K562 (cell line): ENCODE results near the gene MEGF10. TPM values are rescaled to one million over a fixed set of nuclear protein-coding genes. Genes with fewer than 3 reads are reported as not detected.

Experiments
- ATAC-seq: fragments of 200-7000 bp; cut with Tn5 transposase; 3 replicates; pipeline ENCODE4 v1.9.1; 2020; ENCODE audit warnings: moderate library complexity
- BruUV-seq: library from RNA; stranded (reverse); fragments of 400-500 nt; replicated peaks from 2 replicates; lab custom pipeline; 2021; lab: Mats Ljungman, UMichigan
- CTCF ChIA-PET: fragments of 300-600 bp; formaldehyde crosslinking; extraction: SDS; loops from one replicate; lab custom pipeline; 2021; ENCODE audit warnings: low intra/inter-chr PET ratio; lab: Yijun Ruan, JAX
- POLR2A ChIA-PET: fragments of 300-600, 350-650 bp; sonication (Branson Sonifier 250); formaldehyde crosslinking; extraction: SDS; loops from one replicate; lab custom pipeline; 2021; ENCODE audit warnings: antibody characterized with exemption, inconsistent platforms; lab: Yijun Ruan, JAX
- DNase-seq, 4 experiments: peaks; one replicate each; pipeline versions ENCODE4 v3.0.0 to v3.0.0-alpha.2; 2011 to 2018; ENCODE audit warnings: low spot score in 3 of 4, mixed read lengths in 3 of 4; ENCODE audit errors: extremely low read depth in 1 of 4
- FAIRE-seq: peaks from 2 replicates; lab custom pipeline; 2011; peaks lifted over from hg19 to GRCh38; lab: Jason Lieb, UNC
- H2AFZ ChIP-seq: 2 replicates; pipeline ENCODE4 v1.6.0; 2011; ENCODE audit warnings: low read depth, low read length, control low read depth, inconsistent platforms
- H3K27ac ChIP-seq: fragments of 200-600 bp; 3 replicates; pipeline ENCODE4 v1.8.0; 2011; ENCODE audit warnings: low read depth, mild to moderate bottlenecking, control low read depth, inconsistent platforms, low read length, moderate library complexity, mixed read lengths; ENCODE audit errors: extremely low read depth
- H3K27me3 ChIP-seq, 2 experiments: fragments of 300-600 bp in 1 of 2; 2 replicates in 1 of 2; 3 replicates in 1 of 2; pipeline versions ENCODE4 v1.6.0 to v1.8.0; 2011; ENCODE audit warnings: inconsistent platforms in 2 of 2, low read length in 2 of 2, mild to moderate bottlenecking in 1 of 2, mixed read lengths in 1 of 2, moderate library complexity in 1 of 2; ENCODE audit not compliant: control insufficient read depth in 2 of 2, insufficient read depth in 2 of 2
- H3K36me3 ChIP-seq: fragments of 300-600 bp; 3 replicates; pipeline ENCODE4 v1.8.0; 2011; ENCODE audit warnings: mild to moderate bottlenecking, low read length, inconsistent platforms; ENCODE audit not compliant: control insufficient read depth, insufficient read depth
- H3K4me1 ChIP-seq, 2 experiments: fragments of 200-600 bp in 1 of 2; replicated peaks in 1 of 2; 2 replicates in 1 of 2; 3 replicates in 1 of 2; pipeline versions ENCODE4 v1.5.1 to v1.8.0; 2011; ENCODE audit warnings: inconsistent platforms in 2 of 2, low read length in 2 of 2, mild to moderate bottlenecking in 1 of 2, mixed read lengths in 1 of 2, moderate library complexity in 1 of 2; ENCODE audit not compliant: control insufficient read depth in 2 of 2, insufficient read depth in 2 of 2
- H3K4me2 ChIP-seq: 2 replicates; pipeline ENCODE4 v1.6.1; 2011; ENCODE audit warnings: low read length, control low read depth, inconsistent platforms, mixed read lengths; ENCODE audit not compliant: insufficient read depth
- H3K4me3 ChIP-seq: fragments of 200-600 bp; sonication (generic), shearing (Covaris generic); 2 replicates; pipeline ENCODE4 v1.5.1; 2016; ENCODE audit warnings: control low read depth, inconsistent platforms
- H3K79me2 ChIP-seq: fragments of 200-600 bp; 3 replicates; pipeline ENCODE4 v1.8.0; 2011; ENCODE audit warnings: low read length, inconsistent platforms; ENCODE audit not compliant: control insufficient read depth, insufficient read depth
- H3K9ac ChIP-seq, 2 experiments: 2 replicates each; pipeline versions ENCODE4 v1.6.0 to v1.6.1; 2011; ENCODE audit warnings: low read depth in 2 of 2, low read length in 2 of 2, control low read depth in 1 of 2, inconsistent platforms in 1 of 2, mild to moderate bottlenecking in 1 of 2, mixed read lengths in 1 of 2; ENCODE audit not compliant: insufficient read depth in 1 of 2
- H3K9me1 ChIP-seq: one replicate; pipeline ENCODE4 v1.6.0; 2011; ENCODE audit warnings: inconsistent platforms, mild to moderate bottlenecking, low read length, moderate library complexity; ENCODE audit not compliant: control insufficient read depth, insufficient read depth
- H3K9me3 ChIP-seq: replicated peaks from 2 replicates; pipeline ENCODE4 v1.5.1; 2011; ENCODE audit warnings: low read depth, low read length, inconsistent platforms; ENCODE audit not compliant: control insufficient read depth, insufficient read depth
- H4K20me1 ChIP-seq: replicated peaks from 2 replicates; pipeline ENCODE4 v1.6.1; 2011; ENCODE audit warnings: low read length, inconsistent platforms, mixed read lengths; ENCODE audit not compliant: control insufficient read depth, insufficient read depth
- FIP1L1 ChIP-seq: fragments of 200-400 bp; formaldehyde crosslinking; IDR thresholded peaks from 2 replicates; pipeline ENCODE4 v1.6.1; 2018; ENCODE audit warnings: mild to moderate bottlenecking, low read depth, low read length; ENCODE audit not compliant: poor library complexity, severe bottlenecking
- MBD2 ChIP-seq: sonication (generic); IDR thresholded peaks from 2 replicates; pipeline ENCODE4 v1.6.1; 2016; ENCODE audit warnings: low read depth, borderline replicate concordance
- MCM3 ChIP-seq: fragments of 450-650 bp; IDR thresholded peaks from 2 replicates; pipeline ENCODE4 v1.6.1; 2016
- PHB ChIP-seq: fragments of 250-450 bp; sonication (Bioruptor Pico); IDR thresholded peaks from 2 replicates; pipeline ENCODE4 v1.5.0; 2021
- POLR2G ChIP-seq: fragments of 200-400 bp; formaldehyde crosslinking; IDR thresholded peaks from 2 replicates; pipeline ENCODE4 v1.6.1; 2017; ENCODE audit warnings: low read depth, mild to moderate bottlenecking, antibody characterized with exemption, low read length, moderate library complexity
- PRPF4 ChIP-seq: fragments of 200-400 bp; formaldehyde crosslinking; IDR thresholded peaks from one replicate; pipeline ENCODE4 v1.6.1; 2017; ENCODE audit warnings: low read length, low read depth, mild to moderate bottlenecking; ENCODE audit not compliant: insufficient read depth, poor library complexity, severe bottlenecking
- SAFB ChIP-seq: fragments of 200-400 bp; formaldehyde crosslinking; IDR thresholded peaks from 2 replicates; pipeline ENCODE4 v1.6.1; 2017; ENCODE audit warnings: low read depth, low read length, borderline replicate concordance
- ZBTB7A ChIP-seq: IDR thresholded peaks from 2 replicates; pipeline ENCODE4 v1.6.1; 2011; ENCODE audit warnings: low read depth, mild to moderate bottlenecking, low read length, moderate library complexity, borderline replicate concordance; ENCODE audit not compliant: control insufficient read depth
- WGBS: fragments of 100-300 bp; shearing (Covaris generic); methylation state at CpG from one replicate; pipeline ENCODE4 v1.1.6; 2016; ENCODE audit warnings: low coverage, mixed read lengths; ENCODE audit not compliant: insufficient coverage; ENCODE audit errors: missing lambda C conversion rate; 5-methylcytosine and 5-hydroxymethylcytosine counted together
- in situ Hi-C: fragments of 300-500 bp; cut with MboI; formaldehyde crosslinking; loops from 4 replicates; pipeline ENCODE4 v1.15.0; 2018; ENCODE audit warnings: inconsistent platforms, mixed read lengths
- intact Hi-C: fragments of 100-400 bp; cut with micrococcal nuclease; formaldehyde crosslinking; loops from 2 replicates; pipeline ENCODE4 v1.14.2; 2022
- polyA plus RNA-seq, 8 experiments: library from polyadenylated mRNA; depleted of rRNA in 4 of 8; stranded (reverse) in 5 of 8; unstranded in 3 of 8; fragments of >200 nt; fragmentation: Nextera tagmentation in 2 of 8; fragmentation: Illumina TruSeq in 1 of 8; extraction: Ambion mirVana in 2 of 8; extraction: Trizol in 1 of 8; gene quantifications; 2 replicates each; pipeline versions ENCODE4 v1.2.1 to v1.2.3, GENCODE V29; 2011 to 2014; ENCODE audit warnings: inconsistent platforms in 1 of 8, missing spikeins in 1 of 8
- total RNA-seq, 7 experiments: library from RNA; depleted of rRNA in 6 of 7; stranded (reverse); fragments of >200 nt in 6 of 7; fragmentation: Illumina TruSeq in 2 of 7; extraction: Trizol in 2 of 7; gene quantifications; 2 replicates each; pipeline versions ENCODE4 v1.2.1 to v1.2.3, GENCODE V29; 2011 to 2021; ENCODE audit warnings: low replicate concordance in 1 of 7
- TF ChIP-seq, protein P1 (sequence below): fragments of 250-450 bp; sonication (Bioruptor Pico); IDR thresholded peaks from 2 replicates; pipeline ENCODE4 v1.4.0; 2020; ENCODE audit warnings: mild to moderate bottlenecking, moderate library complexity, borderline replicate concordance

The MEGF10 gene
- total and polyA plus RNA-seq, 9 of the 15 experiments (the other 6 are each of a cell fraction or from before 2014, with no cell fraction given): 0.07 TPM; not detected in 8

DNA sequence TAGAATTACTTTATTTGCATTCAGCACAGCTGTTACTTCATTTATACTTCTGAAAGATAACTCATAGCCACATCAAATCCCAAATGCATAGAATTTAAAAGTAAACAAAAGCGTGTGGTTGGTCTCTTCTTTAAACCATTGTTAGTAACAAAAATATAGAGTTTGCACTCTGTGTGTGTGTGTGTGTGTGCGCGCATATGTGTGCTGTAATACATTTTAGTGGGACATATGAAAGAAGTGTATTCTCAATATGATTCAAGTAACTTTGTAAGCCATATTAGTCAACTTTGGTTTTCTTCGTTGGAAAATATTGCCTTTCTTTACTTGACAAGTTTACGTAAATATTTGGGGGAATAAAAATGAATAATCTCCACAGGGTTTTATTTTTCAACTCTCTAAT is 120.8 kb downstream of the MEGF10 start:
- no peak overlapping the region for H3K4me2 ChIP-seq
- DNase-seq (no peak), ATAC-seq (no peak), FAIRE-seq (no peak)
- H3K4me3 ChIP-seq: no peak overlapping the region
- H3K4me1 ChIP-seq: no peaks in the 10 kb centered on the region
- no TSS peak for BruUV-seq
- H3K9ac ChIP-seq: no peak overlapping the region
- H3K27me3 ChIP-seq: peaks cover 0 to 6% of the 10 kb centered on the region in 2 experiments; a peak in 1 of 5 replicates
- H3K9me1 ChIP-seq: no peaks in the 10 kb centered on the region
- CTCF ChIA-PET: no interaction called here
- intact Hi-C loops: no loop called here
- H3K79me2 ChIP-seq: no peaks in the 10 kb centered on the region
- no peaks in the 10 kb centered on the region for H4K20me1 ChIP-seq
- in situ Hi-C loops: no loop called here
- no peaks in the 10 kb centered on the region for H3K9me3 ChIP-seq
- H3K36me3 ChIP-seq: no peaks in the 10 kb centered on the region
- WGBS: 14% methylated on average over 5 of the region's 5 CpGs
- H2AFZ ChIP-seq: no peak overlapping the region
- POLR2A ChIA-PET: interaction anchor here (1.3 kb wide), 1 partner anchor 10 kb away, joined by 3 read pairs; no protein-coding TSS in a partner anchor
- H3K27ac ChIP-seq: no peak overlapping the region
- TF ChIP-seq PHB (CRISPR knock-in tag) (no peak), SAFB (no peak), ZBTB7A (no peak), FIP1L1 (no peak), POLR2G (no peak), MBD2 (no peak), PRPF4 (no peak), MCM3 (no peak)
- TF ChIP-seq, protein P1, sequence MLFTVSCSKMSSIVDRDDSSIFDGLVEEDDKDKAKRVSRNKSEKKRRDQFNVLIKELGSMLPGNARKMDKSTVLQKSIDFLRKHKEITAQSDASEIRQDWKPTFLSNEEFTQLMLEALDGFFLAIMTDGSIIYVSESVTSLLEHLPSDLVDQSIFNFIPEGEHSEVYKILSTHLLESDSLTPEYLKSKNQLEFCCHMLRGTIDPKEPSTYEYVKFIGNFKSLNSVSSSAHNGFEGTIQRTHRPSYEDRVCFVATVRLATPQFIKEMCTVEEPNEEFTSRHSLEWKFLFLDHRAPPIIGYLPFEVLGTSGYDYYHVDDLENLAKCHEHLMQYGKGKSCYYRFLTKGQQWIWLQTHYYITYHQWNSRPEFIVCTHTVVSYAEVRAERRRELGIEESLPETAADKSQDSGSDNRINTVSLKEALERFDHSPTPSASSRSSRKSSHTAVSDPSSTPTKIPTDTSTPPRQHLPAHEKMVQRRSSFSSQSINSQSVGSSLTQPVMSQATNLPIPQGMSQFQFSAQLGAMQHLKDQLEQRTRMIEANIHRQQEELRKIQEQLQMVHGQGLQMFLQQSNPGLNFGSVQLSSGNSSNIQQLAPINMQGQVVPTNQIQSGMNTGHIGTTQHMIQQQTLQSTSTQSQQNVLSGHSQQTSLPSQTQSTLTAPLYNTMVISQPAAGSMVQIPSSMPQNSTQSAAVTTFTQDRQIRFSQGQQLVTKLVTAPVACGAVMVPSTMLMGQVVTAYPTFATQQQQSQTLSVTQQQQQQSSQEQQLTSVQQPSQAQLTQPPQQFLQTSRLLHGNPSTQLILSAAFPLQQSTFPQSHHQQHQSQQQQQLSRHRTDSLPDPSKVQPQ (CRISPR knock-in tag): no peak
